Endothelial cell of umbilical vein (primary cell): ENCODE results near the gene ATP13A3.

Experiments
- CTCF ChIP-seq, 2 donors: IDR thresholded peaks; 1 replicate in 1 of 2; 2 replicates in 1 of 2; pipeline ENCODE4 v1.5.1; 2011; ENCODE audit warnings: low read length in 2 of 2, mild to moderate bottlenecking in 2 of 2, moderate library complexity in 2 of 2, control low read depth in 1 of 2, inconsistent platforms in 1 of 2, low read depth in 1 of 2; ENCODE audit not compliant: insufficient read depth in 1 of 2; ENCODE audit errors: extremely low read depth in 1 of 2
- EZH2 ChIP-seq: IDR thresholded peaks from 2 replicates; pipeline ENCODE4 v1.6.1; 2012; ENCODE audit warnings: borderline replicate concordance, low read depth, mild to moderate bottlenecking, moderate library complexity, low read length, inconsistent platforms; ENCODE audit not compliant: severe bottlenecking
- POLR2A ChIP-seq: IDR thresholded peaks from 2 replicates; pipeline ENCODE4 v1.6.1; 2012; ENCODE audit warnings: low read depth, mild to moderate bottlenecking, control low read depth, low read length

GRCh38 chr3:194374935-194375334, 111.9 kb downstream of the ATP13A3 start:
- TF ChIP-seq CTCF (IDR thresholded peaks at IDR 0.05; ENCODE audit: extremely low read depth in 1 of 2, insufficient read depth in 1 of 2, low read depth in 1 of 2, low read length in 2 of 2), result no peak
- no peak for TF ChIP-seq EZH2
- TF ChIP-seq POLR2A, result no peak
